Measurements from ENCODE around the gene RGS14.
"Not testable (repeated sequence)": the region's sequence is repeated elsewhere in the genome, so short reads cannot be mapped to it uniquely, and the experiment has no call there.

RGS14 gene

DNA sequence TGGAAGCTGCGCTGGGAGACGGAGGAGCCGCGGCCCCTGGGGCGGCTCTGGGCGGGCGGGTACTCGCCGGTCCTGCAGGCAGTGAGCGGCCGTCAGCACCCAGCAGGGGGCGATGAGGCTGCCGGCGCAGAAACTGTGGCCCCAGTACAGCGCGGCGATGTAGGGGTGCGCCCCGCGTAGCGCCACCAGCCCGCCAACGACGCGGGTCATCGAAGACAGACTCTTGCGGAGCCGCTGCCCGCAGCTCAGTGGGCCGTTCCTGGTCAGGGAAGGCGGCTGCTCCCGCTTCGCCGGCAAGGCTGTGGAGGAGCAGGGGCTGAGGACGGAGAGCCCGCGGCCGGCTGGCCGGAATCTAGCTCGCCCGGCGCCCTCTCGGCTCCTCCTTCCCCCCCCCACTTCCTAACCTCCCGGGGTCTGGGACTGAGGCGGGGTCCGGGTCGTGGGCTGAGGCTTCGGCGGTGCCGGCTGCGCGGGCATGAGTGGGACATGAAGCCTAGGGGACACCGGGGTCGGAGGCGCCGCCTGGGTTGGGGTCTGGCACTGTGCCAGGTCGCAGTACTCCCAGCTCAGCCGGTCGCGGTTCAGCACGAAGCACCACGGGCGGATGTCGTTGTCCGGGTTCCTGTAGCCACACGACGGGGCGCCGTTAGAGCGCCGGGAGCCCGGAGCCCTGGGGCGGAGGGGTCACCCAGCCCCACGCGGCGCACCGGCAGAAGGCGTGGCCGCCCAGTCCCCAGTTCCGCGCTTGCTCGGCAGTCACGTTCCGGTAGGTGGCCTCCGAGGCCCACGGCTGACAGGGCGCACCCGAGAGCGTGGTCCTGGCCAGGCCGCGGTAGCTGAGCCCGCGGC lies 46.3 kb downstream of the RGS14 start:
- DNase-seq (ENCODE audit: low read depth), result peak; percentile 80

DNA sequence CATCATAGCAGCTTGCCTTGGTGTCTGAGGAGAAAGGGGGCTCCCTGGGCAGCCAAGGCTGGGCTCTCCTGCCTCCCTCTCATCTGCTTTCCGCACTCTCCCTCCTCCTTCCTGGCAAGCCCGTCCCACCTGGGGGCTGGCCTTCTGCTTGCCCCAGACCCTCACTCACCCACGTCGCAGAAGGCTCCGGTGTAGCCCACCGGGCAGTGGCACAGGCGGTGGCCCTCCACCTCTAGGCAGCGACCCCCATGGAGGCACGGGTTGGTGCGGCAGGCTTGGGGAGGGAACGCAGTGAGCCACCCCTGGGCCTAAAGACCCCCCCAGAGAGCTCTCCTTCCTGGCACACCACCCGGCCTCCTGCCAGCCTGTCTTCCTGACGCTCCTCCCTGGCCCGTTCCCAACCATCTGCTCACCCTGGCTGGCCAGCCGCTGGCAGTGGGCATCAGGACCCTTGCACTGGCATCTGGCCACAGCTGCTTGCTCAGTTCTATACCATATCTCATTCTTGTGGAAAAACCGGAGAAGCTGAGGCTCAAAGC lies 47.0 kb downstream of the RGS14 start:
- no peak for DNase-seq (ENCODE audit: low read depth)

GRCh38 chr5:177405312-177405711 lies 47.6 kb downstream of the RGS14 start:
- DNase-seq (ENCODE audit: low read depth), result no peak

GRCh38 chr5:177405805-177406204 lies 48.1 kb downstream of the RGS14 start:
- DNase-seq (ENCODE audit: low read depth), result no peak

- DNase-seq (ENCODE audit: low read depth), result no peak
These were observed 51.5 kb downstream of the RGS14 start, which contains the start of gene F12 for GRCh38 chr5:177409043-177409801. Gene F12, minus strand, starts transcription at chr5:177409564. Its CDS starts 37 bp downstream, at chr5:177409527.

- no peak for DNase-seq (ENCODE audit: low read depth)
These were observed 52.9 kb downstream of the RGS14 start for GRCh38 chr5:177410575-177410974.

DNA sequence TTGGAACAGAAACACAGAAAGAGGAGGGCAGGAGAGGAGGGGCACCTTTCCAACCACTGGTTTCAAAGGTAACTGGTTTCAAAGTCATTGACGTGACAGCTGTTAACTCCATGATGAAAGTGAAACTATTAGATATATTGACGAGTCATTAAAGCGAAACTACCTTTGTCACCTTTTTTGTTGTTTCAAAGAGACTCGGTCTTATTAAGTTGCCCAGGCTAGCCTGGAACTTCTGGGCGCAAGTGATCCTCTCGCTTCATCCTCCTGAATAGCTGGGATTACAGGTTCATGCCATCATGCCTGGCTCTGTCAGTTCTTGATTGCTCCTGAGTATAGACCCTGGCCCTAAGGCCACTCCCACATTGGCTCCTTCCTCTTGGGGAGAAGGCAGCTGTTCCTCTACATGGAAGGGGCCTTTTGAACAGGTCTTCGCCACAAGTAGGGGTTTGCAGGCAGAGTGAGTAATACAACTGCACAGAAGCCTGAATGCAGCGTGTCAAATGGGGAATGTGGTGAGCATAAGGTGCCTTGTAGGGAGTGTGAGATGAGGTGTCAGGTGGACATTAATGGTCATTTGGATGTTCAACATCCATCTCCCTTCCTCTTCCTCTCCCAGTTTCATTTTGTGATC lies 55.0 kb downstream of the RGS14 start:
- no peak for DNase-seq (ENCODE audit: low read depth)

GRCh38 chr5:177414481-177414880 lies 56.8 kb downstream of the RGS14 start:
- no peak for DNase-seq (ENCODE audit: low read depth)

- not testable (repeated sequence) for DNase-seq (ENCODE audit: low read depth)
These were observed 59.4 kb downstream of the RGS14 start for GRCh38 chr5:177417081-177417480.

GRCh38 chr5:177419046-177419445 lies 61.3 kb downstream of the RGS14 start:
- DNase-seq (ENCODE audit: low read depth), result no peak

GRCh38 chr5:177420472-177420871 lies 62.7 kb downstream of the RGS14 start:
- not testable (repeated sequence) for DNase-seq (ENCODE audit: low read depth)

DNA sequence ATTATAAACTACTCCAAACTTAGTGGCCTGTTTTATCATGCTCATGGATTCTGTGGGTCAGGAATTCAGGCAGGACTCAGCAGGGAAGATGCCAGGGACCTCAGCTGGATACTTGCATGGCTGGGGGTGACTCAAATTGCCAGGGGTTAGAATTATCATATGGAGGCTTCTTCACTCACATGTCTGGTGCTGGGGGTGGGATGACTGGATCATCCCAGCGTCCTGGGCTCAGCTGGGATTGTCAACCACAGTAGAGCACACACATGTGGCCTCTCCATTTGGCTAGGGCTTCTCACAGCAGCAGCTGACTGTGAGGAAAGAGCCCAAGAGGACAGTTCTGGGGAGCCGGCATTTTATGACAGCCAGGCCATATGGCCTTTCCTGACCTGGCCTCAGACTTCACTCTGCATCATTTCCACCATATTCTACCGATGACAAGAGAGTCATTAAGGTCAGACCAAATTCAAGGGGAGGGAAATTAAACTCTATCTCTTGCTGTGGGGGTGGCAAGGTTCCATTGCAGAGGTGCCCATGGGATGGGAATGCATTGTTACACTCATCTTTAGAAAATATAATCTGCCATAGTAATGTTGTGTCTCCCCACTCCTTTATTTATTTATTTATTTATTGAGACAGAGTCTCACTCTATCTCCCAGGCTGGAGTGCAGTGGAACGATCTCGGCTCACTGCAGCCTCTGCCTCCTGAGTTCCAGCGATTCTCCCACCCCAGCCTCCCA lies 63.5 kb downstream of the RGS14 start:
- DNase-seq (ENCODE audit: low read depth), result no peak

All from stimulated activated CD4-positive, alpha-beta T cell treated with anti-CD3 and anti-CD28 coated beads, Interleukin-2, amount 100 ng/mL, for 4 hours (primary cell).